ENCODE results near the gene C1orf159. TPM values are rescaled to one million over a fixed set of nuclear protein-coding genes. Genes with fewer than 3 reads are reported as not detected.

C1orf159 gene
- total RNA-seq, 1 experiment from 2014 or later: 32.4 TPM

GRCh38 chr1:1075148-1075935 lies 40.5 kb downstream of the C1orf159 start:
- Mint-ChIP-seq H3K4me3 (ENCODE audit: low read depth, unreplicated experiment) (peak overlapping the region; percentile 63), H3K27me3 (ENCODE audit: unreplicated experiment) (no peaks in the 10 kb centered on the region), H3K27ac (ENCODE audit: unreplicated experiment) (peak overlapping the region; percentile 88), H3K4me1 (ENCODE audit: low read depth, unreplicated experiment) (peaks cover 8% of the 10 kb centered on the region), H3K36me3 (ENCODE audit: insufficient read depth, unreplicated experiment) (peaks cover 51% of the 10 kb centered on the region), H3K9me3 (ENCODE audit: low read depth, unreplicated experiment) (no peaks in the 10 kb centered on the region)
- BruUV-seq (replicated peaks): no TSS peak
- TF ChIP-seq CTCF (IDR thresholded peaks at IDR 0.05; ENCODE audit: unreplicated experiment): no peak
- DNase-seq: no peak
- CTCF ChIA-PET: no interaction called here
- intact Hi-C loops (cut with micrococcal nuclease; ENCODE audit: unreplicated experiment): no loop called here

- DNase-seq: no peak
- no TSS peak for BruUV-seq (replicated peaks)
- H3K4me3 Mint-ChIP-seq (ENCODE audit: low read depth, unreplicated experiment): peak overlapping the region; percentile 63
- intact Hi-C loops (cut with micrococcal nuclease; ENCODE audit: unreplicated experiment): loop anchor here (5.0 kb wide), 1 partner anchor 43 kb away; the partner anchor contains the start of gene C1orf159
- no peak for TF ChIP-seq CTCF (IDR thresholded peaks at IDR 0.05; ENCODE audit: unreplicated experiment)
- H3K27ac Mint-ChIP-seq (ENCODE audit: unreplicated experiment): peak overlapping the region; percentile 88
- no peaks in the 10 kb centered on the region for H3K9me3 Mint-ChIP-seq (ENCODE audit: low read depth, unreplicated experiment)
- H3K36me3 Mint-ChIP-seq (ENCODE audit: insufficient read depth, unreplicated experiment): peaks cover 51% of the 10 kb centered on the region
- H3K27me3 Mint-ChIP-seq (ENCODE audit: unreplicated experiment): no peaks in the 10 kb centered on the region
- CTCF ChIA-PET: interaction anchor here (0.9 to 1.6 kb wide), 5 partner anchors 10 to 163 kb away, joined by 3 to 5 read pairs (median 4); partner anchors contain the start of genes C1orf159 and ISG15
- peaks cover 8% of the 10 kb centered on the region for H3K4me1 Mint-ChIP-seq (ENCODE audit: low read depth, unreplicated experiment)
These were observed 41.2 kb downstream of the C1orf159 start for GRCh38 chr1:1074631-1075147.

GRCh38 chr1:1073743-1074587 lies 41.9 kb downstream of the C1orf159 start, which contains the start of gene RNF223:
RNF223 (minus strand) TSS chr1:1074306; CDS start chr1:1072566, 1,740 bp downstream.
- intact Hi-C loops (cut with micrococcal nuclease; ENCODE audit: unreplicated experiment): loop anchor here (5.0 kb wide), 1 partner anchor 43 kb away; the partner anchor contains the start of gene C1orf159
- no peak for TF ChIP-seq CTCF (IDR thresholded peaks at IDR 0.05; ENCODE audit: unreplicated experiment)
- no TSS peak for BruUV-seq (replicated peaks)
- no peaks in the 10 kb centered on the region for H3K27me3 Mint-ChIP-seq (ENCODE audit: unreplicated experiment)
- H3K27ac Mint-ChIP-seq (ENCODE audit: unreplicated experiment): peak within 1 kb of the TSS; percentile 88
- H3K9me3 Mint-ChIP-seq (ENCODE audit: low read depth, unreplicated experiment): no peaks in the 10 kb centered on the region
- peak; percentile 94 for DNase-seq
- peak within 1 kb of the TSS; percentile 63 for H3K4me3 Mint-ChIP-seq (ENCODE audit: low read depth, unreplicated experiment)
- CTCF ChIA-PET: interaction anchor here (0.6 to 1.6 kb wide), 7 partner anchors 10 to 164 kb away, joined by 3 to 5 read pairs (median 4); partner anchors contain the start of genes C1orf159 and ISG15
- peaks cover 50% of the 10 kb centered on the region for H3K36me3 Mint-ChIP-seq (ENCODE audit: insufficient read depth, unreplicated experiment)
- H3K4me1 Mint-ChIP-seq (ENCODE audit: low read depth, unreplicated experiment): peaks cover 8% of the 10 kb centered on the region

All from Calu3 (cell line).